Suprapubic skin (tissue), 3 donors: ENCODE data around the gene FEZF2.

Experiments
- EP300 ChIP-seq: sonication (generic); formaldehyde crosslinking; IDR thresholded peaks from one replicate; pipeline ENCODE4 v1.6.1; 2017; ENCODE audit warnings: antibody characterized with exemption
- POLR2A ChIP-seq, 2 donors: fragments of 450-650 bp; IDR thresholded peaks; one replicate each; pipeline ENCODE4 v1.6.1; 2017; ENCODE audit warnings: antibody characterized with exemption in 2 of 2, mild to moderate bottlenecking in 2 of 2, moderate library complexity in 2 of 2
- TF ChIP-seq, protein P1 (sequence below), 2 donors: fragments of 200-600 bp in 1 of 2; fragments of 450-650 bp in 1 of 2; sonication (generic) in 1 of 2; IDR thresholded peaks; one replicate each; pipeline ENCODE4 v1.5.1; 2016 to 2019; ENCODE audit warnings: antibody characterized with exemption in 2 of 2, mild to moderate bottlenecking in 1 of 2, moderate library complexity in 1 of 2

DNA sequence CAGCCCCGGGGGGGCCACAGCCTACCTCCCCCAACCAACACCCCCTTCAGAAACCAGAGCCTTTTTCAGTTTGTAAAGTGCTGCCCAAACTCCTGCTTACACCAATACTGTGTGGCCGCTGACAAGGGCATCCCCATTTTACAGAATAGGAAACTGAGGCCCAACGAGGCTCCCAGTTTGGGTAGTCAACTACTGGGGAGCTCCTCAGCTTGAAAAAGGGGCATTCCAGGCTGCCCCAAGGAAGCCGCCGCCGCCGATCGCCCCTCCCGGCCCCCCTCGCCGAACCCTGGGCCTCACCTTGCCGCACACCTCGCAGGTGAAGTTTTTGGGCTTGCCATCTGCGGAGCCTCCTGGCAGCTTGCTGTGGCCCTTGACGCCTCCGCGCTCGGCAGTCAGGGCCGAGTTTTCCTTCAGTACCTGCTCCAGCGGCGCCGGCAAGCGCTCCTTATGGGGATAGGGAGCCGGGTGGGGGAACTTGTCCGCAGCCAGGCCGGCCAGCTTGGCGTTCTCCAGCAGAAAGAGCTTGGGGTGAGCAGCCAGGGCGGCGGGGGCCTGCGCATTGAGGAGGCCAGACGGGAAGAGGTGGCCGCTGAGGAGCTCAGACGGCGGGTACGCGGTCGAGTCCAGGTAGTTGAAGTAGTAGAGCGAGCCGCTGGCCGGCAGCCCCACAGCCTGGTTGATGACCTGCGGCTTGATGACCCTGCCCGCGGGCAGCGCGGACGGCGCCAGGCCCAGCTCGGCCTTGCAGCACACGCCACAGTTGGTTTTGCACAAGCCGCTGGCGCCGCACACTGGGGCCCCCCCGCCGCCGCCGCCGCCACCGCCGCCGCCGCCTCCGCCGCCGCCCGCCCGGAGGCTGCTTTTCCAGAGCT, 1.4 kb downstream of the FEZF2 start:
- TF ChIP-seq, protein P1, sequence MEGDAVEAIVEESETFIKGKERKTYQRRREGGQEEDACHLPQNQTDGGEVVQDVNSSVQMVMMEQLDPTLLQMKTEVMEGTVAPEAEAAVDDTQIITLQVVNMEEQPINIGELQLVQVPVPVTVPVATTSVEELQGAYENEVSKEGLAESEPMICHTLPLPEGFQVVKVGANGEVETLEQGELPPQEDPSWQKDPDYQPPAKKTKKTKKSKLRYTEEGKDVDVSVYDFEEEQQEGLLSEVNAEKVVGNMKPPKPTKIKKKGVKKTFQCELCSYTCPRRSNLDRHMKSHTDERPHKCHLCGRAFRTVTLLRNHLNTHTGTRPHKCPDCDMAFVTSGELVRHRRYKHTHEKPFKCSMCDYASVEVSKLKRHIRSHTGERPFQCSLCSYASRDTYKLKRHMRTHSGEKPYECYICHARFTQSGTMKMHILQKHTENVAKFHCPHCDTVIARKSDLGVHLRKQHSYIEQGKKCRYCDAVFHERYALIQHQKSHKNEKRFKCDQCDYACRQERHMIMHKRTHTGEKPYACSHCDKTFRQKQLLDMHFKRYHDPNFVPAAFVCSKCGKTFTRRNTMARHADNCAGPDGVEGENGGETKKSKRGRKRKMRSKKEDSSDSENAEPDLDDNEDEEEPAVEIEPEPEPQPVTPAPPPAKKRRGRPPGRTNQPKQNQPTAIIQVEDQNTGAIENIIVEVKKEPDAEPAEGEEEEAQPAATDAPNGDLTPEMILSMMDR (IDR thresholded peaks at IDR 0.05) = no peak
- TF ChIP-seq POLR2A (IDR thresholded peaks at IDR 0.05) = no peak
- no peak for TF ChIP-seq EP300
